ENCODE data around the gene P4HA1. TPM values are rescaled to one million over a fixed set of nuclear protein-coding genes. Genes with fewer than 3 reads are reported as not detected.

P4HA1 gene
- polyA plus RNA-seq, result 10 to 100 TPM; 16.9 to 26.5 (median 21.1) TPM

DNA sequence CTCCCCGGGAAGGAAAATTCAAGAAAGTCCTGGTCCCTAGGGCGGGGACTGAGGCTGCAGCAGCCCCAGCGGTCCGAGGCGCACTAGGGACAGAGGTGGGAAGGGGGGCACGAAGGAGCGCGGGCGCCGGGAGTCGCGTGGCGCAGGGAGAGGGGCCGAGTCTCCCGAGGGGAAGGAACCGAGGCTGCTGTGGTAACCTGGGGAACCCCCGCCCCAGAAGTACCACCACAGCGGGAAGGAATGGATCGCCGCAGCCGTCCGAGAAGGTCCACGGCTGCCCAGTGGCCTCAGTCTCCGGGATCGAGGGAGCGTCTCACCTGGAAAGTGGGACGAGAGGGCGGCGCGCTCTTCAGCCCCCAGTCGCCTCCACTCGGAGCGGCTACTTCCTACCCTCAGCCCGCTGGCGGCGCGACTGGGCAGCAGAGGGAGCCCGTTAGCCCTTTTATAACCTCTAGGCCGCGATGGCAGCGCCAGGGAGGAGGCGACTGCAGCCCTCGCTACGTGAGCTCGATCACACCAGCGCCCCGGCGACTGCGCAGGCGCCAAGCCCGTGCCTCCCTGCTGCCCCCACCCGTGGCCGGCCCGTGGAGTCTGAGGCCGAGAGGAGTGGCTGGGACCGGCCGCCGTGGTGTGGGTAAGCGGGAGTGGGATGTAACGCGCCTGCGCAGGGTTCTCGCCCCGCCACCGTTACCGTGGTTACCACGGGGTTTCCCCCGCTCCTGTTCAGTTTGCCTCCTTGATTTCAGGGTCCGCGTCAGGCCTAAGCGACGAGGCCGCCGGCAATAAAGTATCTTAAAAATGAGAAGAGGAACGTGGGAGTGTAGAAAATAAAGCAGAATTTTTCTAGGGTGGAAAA, at the start of gene P4HA1:
TSS of gene P4HA1 (minus strand) at position 418 of the 856 bp plus-strand sequence. CDS start 21,983 bp downstream, outside the sequence.
- H3K9me3 Mint-ChIP-seq, result no peaks in the 10 kb centered on the region

DNA sequence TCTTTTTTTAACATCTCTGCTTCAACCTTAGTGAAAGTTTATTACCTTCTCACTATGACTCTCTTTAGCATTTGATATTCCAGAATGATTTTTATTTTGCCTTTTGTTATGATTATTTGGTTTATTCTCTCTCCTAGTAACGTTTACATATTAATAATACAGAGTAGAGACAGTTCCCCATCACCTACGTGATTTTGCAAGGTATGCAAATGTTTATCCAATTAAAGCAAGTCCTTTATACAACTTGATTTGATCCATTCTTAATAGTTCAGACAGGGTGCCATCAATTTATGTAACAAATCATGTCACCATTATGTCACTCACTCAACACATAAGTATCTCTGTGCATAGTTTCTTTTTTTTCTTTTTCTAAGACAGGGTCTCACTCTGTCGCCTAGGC, 44.9 kb upstream of the P4HA1 start:
- Mint-ChIP-seq H3K27me3 (ENCODE audit: low read depth in 3 of 3) (no peaks in the 10 kb centered on the region), H3K4me1 (no peaks in the 10 kb centered on the region), H3K9me3 (no peaks in the 10 kb centered on the region), H3K27ac (no peak overlapping the region), H3K36me3 (peaks cover 19 to 40% (median 29%) of the 10 kb centered on the region in 3 donors), H3K4me3 (no peak overlapping the region)
- no peak for DNase-seq

More for the DNA sequence above, at the start of gene P4HA1:
- DNase-seq, result peak; percentile 98 to 99 (median 99)
- peak within 1 kb of the TSS; percentile 89 to 98 (median 96) for H3K27ac Mint-ChIP-seq
- H3K4me1 Mint-ChIP-seq, result peaks cover 23 to 32% of the 10 kb centered on the region in 2 donors
- H3K27me3 Mint-ChIP-seq (ENCODE audit: low read depth in 3 of 3), result peaks cover 17 to 24% (median 23%) of the 10 kb centered on the region in 3 donors
- H3K36me3 Mint-ChIP-seq, result peaks cover 0 to 7% (median 4%) of the 10 kb centered on the region in 3 donors
- peak within 1 kb of the TSS; percentile 87 to 99 (median 90) for H3K4me3 Mint-ChIP-seq

DNA sequence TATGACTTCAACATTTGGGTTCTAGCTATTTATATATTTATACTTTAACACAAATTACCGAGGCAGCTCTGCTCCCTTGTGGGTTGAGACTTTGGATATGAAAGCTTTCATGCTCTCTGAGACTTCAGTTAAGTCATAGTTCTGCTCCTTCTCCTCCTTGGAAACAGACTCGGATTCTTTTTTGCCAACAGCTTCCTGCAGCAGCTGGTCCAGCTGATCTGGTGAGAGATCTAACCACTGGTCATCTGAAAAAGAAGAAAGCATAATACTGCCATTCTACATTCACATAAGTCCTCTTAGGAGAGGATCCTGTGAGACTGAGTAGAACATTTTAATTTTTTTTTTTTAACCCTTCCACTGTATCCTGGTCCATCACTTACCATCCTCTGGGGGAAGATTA, 42.6 kb upstream of the P4HA1 start:
- Mint-ChIP-seq H3K36me3 (peaks cover 19 to 47% (median 31%) of the 10 kb centered on the region in 3 donors), H3K4me3 (no peak overlapping the region)

DNA sequence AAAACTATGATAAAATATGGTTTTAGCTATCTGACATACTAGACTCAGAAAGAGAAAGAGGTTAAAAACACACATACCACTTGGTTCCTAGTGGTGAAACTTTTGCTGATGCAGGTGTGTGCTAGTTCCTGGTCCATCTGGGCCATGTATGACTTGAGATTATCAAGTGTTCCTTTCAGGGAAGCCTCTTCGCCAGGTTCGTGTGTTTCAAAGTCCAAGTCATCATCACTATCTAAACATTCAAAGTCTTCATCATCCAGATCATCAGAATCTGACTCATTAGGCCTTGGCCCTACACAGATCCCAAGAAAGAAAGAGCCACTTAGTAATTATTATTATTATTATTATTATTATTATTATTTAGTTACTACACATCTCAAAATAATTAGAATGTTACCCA, 40.0 kb upstream of the P4HA1 start:
- Mint-ChIP-seq H3K27ac (no peak overlapping the region), H3K36me3 (peaks cover 24 to 43% (median 35%) of the 10 kb centered on the region in 3 donors), H3K4me3 (no peak overlapping the region), H3K27me3 (ENCODE audit: low read depth in 3 of 3) (no peaks in the 10 kb centered on the region), H3K9me3 (no peaks in the 10 kb centered on the region), H3K4me1 (no peaks in the 10 kb centered on the region)
- no peak for DNase-seq

More for the DNA sequence above, 42.6 kb upstream of the P4HA1 start:
- no peak for DNase-seq
- Mint-ChIP-seq H3K4me1 (no peaks in the 10 kb centered on the region), H3K27ac (no peak overlapping the region), H3K27me3 (ENCODE audit: low read depth in 3 of 3) (no peaks in the 10 kb centered on the region), H3K9me3 (no peaks in the 10 kb centered on the region)

DNA sequence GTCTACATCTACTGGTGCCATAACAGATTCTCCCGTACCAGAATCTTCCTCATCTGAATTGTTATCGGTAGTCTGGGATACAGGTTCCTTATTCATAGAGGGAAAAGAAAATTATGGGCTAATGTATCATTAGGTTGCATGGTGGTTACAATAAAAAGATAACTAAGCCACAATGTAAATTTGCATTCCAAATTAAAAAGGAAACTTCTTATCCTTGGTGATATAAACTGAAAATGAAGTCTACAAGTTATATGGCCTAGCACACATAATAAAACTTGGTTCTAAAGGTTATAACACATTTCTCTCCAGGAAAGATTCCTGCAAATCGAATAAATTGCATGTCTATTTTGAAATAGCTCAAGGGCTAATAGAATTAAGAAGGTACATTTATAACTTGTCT, 38.1 kb upstream of the P4HA1 start:
- Mint-ChIP-seq H3K4me3 (no peak overlapping the region), H3K27me3 (ENCODE audit: low read depth in 3 of 3) (no peaks in the 10 kb centered on the region), H3K4me1 (no peaks in the 10 kb centered on the region), H3K27ac (no peak overlapping the region), H3K9me3 (no peaks in the 10 kb centered on the region), H3K36me3 (peaks cover 26 to 46% (median 40%) of the 10 kb centered on the region in 3 donors)
- no peak for DNase-seq

DNA sequence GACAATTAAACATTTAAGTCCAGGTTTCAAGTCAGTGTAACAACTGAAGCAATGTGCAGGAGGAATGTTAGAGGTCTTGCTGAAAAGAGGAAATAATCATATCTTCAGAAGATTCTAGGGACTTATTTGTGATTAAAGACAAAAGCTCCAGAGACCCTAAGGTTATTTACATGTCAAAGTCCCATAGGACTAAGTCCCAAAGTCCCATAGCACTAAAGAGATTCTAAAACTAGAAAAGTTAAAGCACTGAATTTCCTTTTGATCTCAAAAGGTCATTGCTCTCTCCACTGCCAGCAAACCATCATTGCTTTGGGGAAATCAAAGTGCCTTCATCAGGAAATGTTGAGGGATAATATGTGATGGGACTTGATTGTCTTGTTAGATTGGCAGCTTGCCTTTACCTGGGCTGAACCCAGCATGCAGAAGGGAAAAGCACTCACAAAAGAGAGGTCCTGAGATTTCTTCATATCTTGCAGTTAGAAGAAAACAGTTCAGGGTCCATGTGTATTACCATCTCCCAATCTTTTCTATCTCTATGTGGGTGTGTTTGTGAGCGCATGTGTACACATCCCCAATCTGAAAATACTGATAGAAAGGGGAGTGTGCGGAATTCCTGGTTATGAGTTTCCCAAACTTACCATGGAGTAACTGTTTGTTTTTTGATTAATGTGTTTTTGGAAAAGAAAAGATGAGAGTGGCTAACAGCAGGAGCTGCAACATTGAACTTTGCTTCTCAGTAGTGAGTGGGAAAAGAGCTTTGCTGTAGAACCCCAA, 35.4 kb upstream of the P4HA1 start:
- no peaks in the 10 kb centered on the region for H3K27me3 Mint-ChIP-seq (ENCODE audit: low read depth in 3 of 3)
- H3K4me3 Mint-ChIP-seq, result no peak overlapping the region
- no peak for DNase-seq
- H3K36me3 Mint-ChIP-seq, result peaks cover 25 to 33% (median 32%) of the 10 kb centered on the region in 3 donors
- H3K27ac Mint-ChIP-seq, result no peak overlapping the region
- no peaks in the 10 kb centered on the region for H3K4me1 Mint-ChIP-seq
- H3K9me3 Mint-ChIP-seq, result no peaks in the 10 kb centered on the region

DNA sequence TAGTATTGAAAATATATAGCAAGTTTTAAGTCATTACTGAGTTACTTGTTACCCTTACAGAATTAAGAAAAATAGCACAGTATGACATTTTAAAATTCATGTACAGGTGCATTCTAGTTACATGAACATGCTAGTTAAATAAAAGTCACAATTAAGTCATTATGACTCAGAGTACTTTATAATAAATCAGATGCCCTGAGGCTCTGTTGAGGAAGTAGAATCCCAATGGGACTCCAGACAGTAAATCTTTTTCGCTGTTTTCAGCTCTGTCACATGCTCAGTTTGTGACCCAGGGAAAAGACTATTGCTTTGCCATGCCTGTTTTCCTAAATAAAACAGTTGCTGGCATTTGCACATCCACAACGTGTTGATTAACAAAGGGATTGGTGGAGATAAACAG, 34.6 kb upstream of the P4HA1 start:
- Mint-ChIP-seq H3K27ac (no peak overlapping the region), H3K9me3 (no peaks in the 10 kb centered on the region), H3K4me3 (no peak overlapping the region), H3K27me3 (ENCODE audit: low read depth in 3 of 3) (no peaks in the 10 kb centered on the region), H3K4me1 (no peaks in the 10 kb centered on the region), H3K36me3 (peaks cover 25 to 32% (median 30%) of the 10 kb centered on the region in 3 donors)
- DNase-seq, result no peak

DNA sequence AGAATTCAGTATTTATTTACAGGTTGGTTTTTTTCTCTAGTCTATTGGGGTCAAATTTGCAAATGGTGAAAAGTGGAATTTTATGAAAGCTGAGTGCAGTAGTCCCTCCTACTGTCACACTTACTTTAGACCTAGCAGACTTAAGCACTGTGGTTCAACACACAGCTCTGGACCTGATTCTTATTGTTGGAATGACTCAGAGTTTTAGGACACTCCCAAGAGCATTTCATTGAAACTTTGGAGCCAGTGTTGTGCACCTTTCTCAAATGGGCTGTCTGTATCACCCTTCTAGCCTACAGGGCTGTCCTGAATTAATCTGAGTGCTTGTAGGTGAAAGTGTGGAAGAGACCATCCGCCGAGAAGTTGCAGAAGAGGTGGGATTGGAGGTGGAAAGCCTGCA, 29.7 kb upstream of the P4HA1 start:
- Mint-ChIP-seq H3K27me3 (ENCODE audit: low read depth in 3 of 3) (no peaks in the 10 kb centered on the region), H3K36me3 (peaks cover 9 to 16% (median 11%) of the 10 kb centered on the region in 3 donors), H3K9me3 (no peaks in the 10 kb centered on the region), H3K4me1 (no peaks in the 10 kb centered on the region), H3K4me3 (no peak overlapping the region), H3K27ac (peak overlapping the region in 2 of 6 donors; percentile 20 to 46)
- DNase-seq, result no peak

DNA sequence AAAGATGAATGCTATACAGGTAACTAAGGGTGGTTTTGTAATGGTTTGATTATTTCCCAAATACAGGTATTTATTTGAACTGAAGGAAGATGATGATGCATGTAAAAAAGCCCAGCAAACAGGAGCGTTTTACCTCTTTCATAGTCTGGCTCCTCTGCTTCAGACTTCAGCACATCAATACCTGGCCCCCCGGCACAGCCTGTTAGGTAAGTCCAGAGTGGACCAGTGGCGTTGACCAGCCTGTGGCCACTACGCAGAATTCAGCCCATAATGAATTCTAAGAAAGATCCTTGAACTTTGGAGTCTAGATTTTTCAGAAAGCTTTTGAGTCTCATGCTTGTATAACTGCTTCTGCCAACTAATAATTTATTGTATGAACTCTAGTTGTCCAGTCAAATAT, 23.3 kb upstream of the P4HA1 start:
- Mint-ChIP-seq H3K27ac (no peak overlapping the region), H3K4me1 (no peaks in the 10 kb centered on the region), H3K27me3 (ENCODE audit: low read depth in 3 of 3) (no peaks in the 10 kb centered on the region), H3K36me3 (no peaks in the 10 kb centered on the region), H3K4me3 (no peak overlapping the region), H3K9me3 (no peaks in the 10 kb centered on the region)
- DNase-seq, result no peak

DNA sequence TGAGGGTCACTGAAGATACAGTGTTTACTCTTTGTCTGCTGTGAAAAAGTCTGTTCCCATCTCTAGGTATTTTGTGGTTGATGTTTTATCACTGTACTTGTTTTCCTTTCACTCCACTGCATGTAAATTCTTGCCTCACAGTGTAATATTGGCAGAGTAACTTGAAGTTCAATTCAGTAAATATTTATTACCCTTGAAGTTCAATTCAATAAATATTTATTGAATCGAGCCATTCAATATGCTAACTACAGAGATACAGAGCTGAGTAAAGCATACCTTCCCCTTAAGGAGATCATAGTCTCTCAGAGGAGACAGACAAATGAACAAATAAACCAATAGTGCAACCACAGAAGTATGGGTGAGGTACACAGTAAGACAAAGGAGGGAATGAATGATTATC, 22.8 kb upstream of the P4HA1 start:
- Mint-ChIP-seq H3K36me3 (no peaks in the 10 kb centered on the region), H3K4me3 (no peak overlapping the region), H3K4me1 (no peaks in the 10 kb centered on the region), H3K27ac (no peak overlapping the region), H3K9me3 (no peaks in the 10 kb centered on the region), H3K27me3 (ENCODE audit: low read depth in 3 of 3) (no peaks in the 10 kb centered on the region)
- no peak for DNase-seq

DNA sequence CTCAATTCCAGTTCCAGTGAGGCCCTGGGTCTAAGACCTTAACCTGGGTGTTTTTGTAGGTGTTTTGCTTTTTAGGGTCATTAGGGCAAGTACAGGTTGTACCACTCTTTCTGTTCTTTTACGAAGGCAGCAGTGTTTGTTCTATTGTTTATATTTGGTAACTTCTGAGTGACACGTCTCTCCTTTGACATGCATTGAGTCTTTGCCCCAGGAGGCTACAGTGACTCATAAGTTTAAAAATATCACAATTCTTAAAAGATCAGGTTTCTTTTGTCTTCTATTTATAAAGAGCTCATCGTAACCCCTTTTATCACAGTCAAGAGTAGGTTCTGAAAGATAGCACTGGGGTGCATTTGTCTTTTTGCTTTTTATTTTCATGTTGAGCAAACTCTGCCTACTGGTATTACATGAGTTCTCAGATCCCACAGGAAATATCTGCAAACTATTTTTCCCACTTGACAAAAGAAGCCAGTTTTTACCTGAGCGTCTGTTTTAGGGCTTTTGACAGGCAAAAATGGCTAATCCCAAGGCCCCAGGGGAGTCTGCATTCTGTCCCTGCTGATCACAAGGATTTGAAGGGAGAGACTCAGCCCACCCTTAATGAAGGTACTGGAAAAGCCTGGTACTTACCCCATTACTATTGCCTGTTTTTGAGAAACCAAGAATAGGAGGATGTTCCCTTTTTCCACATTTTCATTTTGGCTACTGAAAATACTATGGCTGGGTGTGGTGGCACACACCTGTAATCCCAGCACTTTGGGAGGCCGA, 21.5 kb upstream of the P4HA1 start:
- no peaks in the 10 kb centered on the region for H3K9me3 Mint-ChIP-seq
- no peak for DNase-seq
- H3K27me3 Mint-ChIP-seq (ENCODE audit: low read depth in 3 of 3), result no peaks in the 10 kb centered on the region
- no peaks in the 10 kb centered on the region for H3K4me1 Mint-ChIP-seq
- H3K4me3 Mint-ChIP-seq, result no peak overlapping the region
- H3K36me3 Mint-ChIP-seq, result no peaks in the 10 kb centered on the region
- no peak overlapping the region for H3K27ac Mint-ChIP-seq

DNA sequence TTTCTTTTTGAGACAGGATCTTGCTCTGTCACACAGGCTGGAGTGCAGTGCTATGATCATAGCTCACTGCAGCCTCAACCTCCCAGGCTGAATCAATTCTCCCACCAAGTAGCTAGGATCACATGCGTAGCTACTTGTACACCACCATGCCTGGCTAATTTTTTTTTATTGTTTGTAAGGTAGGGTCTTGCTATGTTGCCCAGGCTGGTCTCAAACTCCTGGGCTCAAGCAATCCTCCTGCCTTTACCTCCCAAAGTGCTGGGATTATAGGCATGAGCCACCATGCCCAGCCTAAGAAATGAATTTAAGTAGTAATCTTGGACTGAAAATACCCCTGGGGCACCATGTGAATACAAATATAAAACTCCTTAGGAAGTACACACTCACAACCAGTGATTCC, 19.4 kb upstream of the P4HA1 start:
- DNase-seq, result no peak
- Mint-ChIP-seq H3K4me3 (no peak overlapping the region), H3K4me1 (peaks cover 0 to 4% of the 10 kb centered on the region in 2 donors), H3K9me3 (no peaks in the 10 kb centered on the region), H3K27ac (no peak overlapping the region), H3K36me3 (no peaks in the 10 kb centered on the region), H3K27me3 (ENCODE audit: low read depth in 3 of 3) (no peaks in the 10 kb centered on the region)

DNA sequence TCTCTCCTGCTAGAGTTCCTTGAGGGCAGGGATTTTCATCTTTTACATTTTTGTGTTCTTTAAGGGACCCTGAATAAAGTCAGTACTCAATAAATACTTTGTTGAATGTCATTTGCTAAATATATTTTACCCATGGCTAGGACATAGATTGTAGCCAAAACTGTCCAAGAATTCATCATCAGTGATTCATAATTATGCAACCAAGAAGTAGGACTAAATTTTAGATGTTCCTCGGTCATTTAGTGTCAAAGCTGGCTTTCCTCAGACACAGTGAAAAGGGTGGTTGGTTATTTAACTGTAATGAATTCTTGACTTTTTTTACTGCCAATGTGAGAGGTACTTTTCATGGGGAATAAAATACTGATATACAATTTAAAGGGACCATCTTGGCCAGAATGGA, 16.9 kb upstream of the P4HA1 start:
- Mint-ChIP-seq H3K27me3 (ENCODE audit: low read depth in 3 of 3) (no peaks in the 10 kb centered on the region), H3K27ac (no peak overlapping the region), H3K36me3 (peaks cover 3 to 11% (median 6%) of the 10 kb centered on the region in 3 donors), H3K4me3 (no peak overlapping the region), H3K4me1 (peaks cover 13 to 14% of the 10 kb centered on the region in 2 donors), H3K9me3 (peaks cover 0 to 3% (median 0%) of the 10 kb centered on the region in 6 donors)
- DNase-seq, result no peak
